Spinal cord (tissue), 10 donors: Measurements from ENCODE around the gene TCF7L2. TPM values are rescaled to one million over a fixed set of nuclear protein-coding genes. Genes with fewer than 3 reads are reported as not detected.

Experiments used
- DNase-seq, 6 donors: peaks; one replicate each; pipeline versions ENCODE4 v3.0.0 to v3.0.0-alpha.2; 2013 to 2015; ENCODE audit warnings: low spot score in 6 of 6, low read depth in 4 of 6
- H3K27ac ChIP-seq: one replicate; pipeline ENCODE4 v1.5.1; 2013; ENCODE audit warnings: low read depth, low read length, control low read depth
- H3K27me3 ChIP-seq: one replicate; pipeline ENCODE4 v1.6.1; 2013; ENCODE audit warnings: low read length; ENCODE audit not compliant: control insufficient read depth, insufficient read depth
- H3K36me3 ChIP-seq: one replicate; pipeline ENCODE4 v1.6.1; 2013; ENCODE audit warnings: low read length; ENCODE audit not compliant: control insufficient read depth, insufficient read depth
- H3K4me1 ChIP-seq: one replicate; pipeline ENCODE4 v1.6.1; 2013; ENCODE audit warnings: low read length; ENCODE audit not compliant: control insufficient read depth, insufficient read depth
- H3K4me3 ChIP-seq: one replicate; pipeline ENCODE4 v1.5.1; 2013; ENCODE audit warnings: low read depth, low read length, control low read depth
- H3K9me3 ChIP-seq: one replicate; pipeline ENCODE4 v1.6.1; 2013; ENCODE audit warnings: low read length; ENCODE audit not compliant: control insufficient read depth, insufficient read depth
- WGBS: methylation state at CpG from one replicate; pipeline ENCODE4 v1.1.5; 2013; ENCODE audit warnings: missing lambda C conversion rate; ENCODE audit not compliant: insufficient coverage; 5-methylcytosine and 5-hydroxymethylcytosine counted together
- polyA plus RNA-seq, 2 donors: library from polyadenylated mRNA; unstranded; fragments of 120-200 nt; gene quantifications; one replicate each; pipeline ENCODE4 v1.2.1, GENCODE V29; 2013; ENCODE audit not compliant: insufficient read length in 2 of 2
- total RNA-seq, 2 donors: library from RNA; depleted of rRNA in 1 of 2; stranded (reverse); fragments of 120-200 nt in 1 of 2; fragments of >200 nt in 1 of 2; gene quantifications; one replicate each; pipeline versions ENCODE4 v1.2.3 to v1.2.4, GENCODE V29; 2013 to 2014
- donor health status: healthy.

The TCF7L2 gene
- total and polyA plus RNA-seq, 4 donors, result 12.9 to 75.5 (median 36.6) TPM

GRCh38 chr10:113076949-113077348, 126.9 kb downstream of the TCF7L2 start:
- Histone ChIP-seq H3K27ac (no peak overlapping the region), H3K4me3 (no peak overlapping the region), H3K9me3 (no peaks in the 10 kb centered on the region), H3K27me3 (no peaks in the 10 kb centered on the region), H3K36me3 (peaks cover 3% of the 10 kb centered on the region), H3K4me1 (peaks cover 7% of the 10 kb centered on the region)
- no CpG with 5 or more reads among the region's 1 CpG for WGBS
- DNase-seq, result no peak

DNA sequence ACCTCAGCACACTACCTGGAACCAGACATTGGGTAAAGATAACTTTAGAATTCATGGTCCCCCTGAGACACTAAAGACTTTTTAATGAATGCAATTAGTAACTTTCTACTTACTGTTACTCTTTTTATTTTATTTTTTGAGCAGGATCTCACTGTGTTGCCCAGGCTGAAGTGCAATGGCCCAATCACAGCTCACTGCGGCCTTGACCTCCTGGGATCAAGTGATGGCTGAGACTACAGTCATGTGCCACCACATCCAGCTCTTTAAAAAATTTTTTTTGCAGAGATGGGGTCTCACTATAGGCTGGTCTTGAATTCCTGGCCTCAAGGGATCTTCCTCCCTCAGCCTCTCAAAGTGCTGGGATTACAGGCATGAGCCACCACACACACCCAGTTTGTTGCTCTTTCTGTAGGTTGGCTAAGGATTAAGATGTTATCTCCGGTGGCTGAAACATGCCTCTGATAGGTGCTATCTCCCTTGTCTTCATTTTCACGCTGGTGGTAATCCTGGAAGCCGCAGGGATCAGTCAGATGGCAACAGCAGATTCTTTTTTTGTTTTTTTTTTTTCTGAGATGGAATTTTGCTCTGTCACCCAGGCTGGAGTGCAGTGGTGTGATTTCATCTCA, 128.3 kb downstream of the TCF7L2 start:
- Histone ChIP-seq H3K36me3 (no peaks in the 10 kb centered on the region), H3K4me3 (no peak overlapping the region), H3K4me1 (peaks cover 7% of the 10 kb centered on the region), H3K9me3 (no peaks in the 10 kb centered on the region), H3K27me3 (no peaks in the 10 kb centered on the region), H3K27ac (no peak overlapping the region)
- 100% methylated on average over 3 of the region's 4 CpGs for WGBS
- DNase-seq, result no peak

GRCh38 chr10:113080061-113080924, 130.2 kb downstream of the TCF7L2 start:
- no peak for DNase-seq
- WGBS, result 90% methylated on average over 3 of the region's 8 CpGs
- Histone ChIP-seq H3K4me1 (no peaks in the 10 kb centered on the region), H3K27ac (no peak overlapping the region), H3K4me3 (no peak overlapping the region), H3K27me3 (no peaks in the 10 kb centered on the region), H3K36me3 (no peaks in the 10 kb centered on the region), H3K9me3 (no peaks in the 10 kb centered on the region)

GRCh38 chr10:113080925-113081229, 130.8 kb downstream of the TCF7L2 start:
- no peak overlapping the region for H3K4me3 ChIP-seq
- no peaks in the 10 kb centered on the region for H3K9me3 ChIP-seq
- no peaks in the 10 kb centered on the region for H3K4me1 ChIP-seq
- H3K27ac ChIP-seq, result no peak overlapping the region
- no peak for DNase-seq
- WGBS, result no CpG with 5 or more reads among the region's 2 CpGs
- no peaks in the 10 kb centered on the region for H3K36me3 ChIP-seq
- H3K27me3 ChIP-seq, result no peaks in the 10 kb centered on the region

- Histone ChIP-seq H3K36me3 (no peaks in the 10 kb centered on the region), H3K4me1 (peaks cover 3% of the 10 kb centered on the region), H3K9me3 (no peaks in the 10 kb centered on the region), H3K27me3 (no peaks in the 10 kb centered on the region), H3K4me3 (no peak overlapping the region), H3K27ac (no peak overlapping the region)
- DNase-seq, result no peak
- WGBS, result 100% methylated on average over 3 of the region's 4 CpGs
Observed at GRCh38 chr10:113084031-113084430, 134.0 kb downstream of the TCF7L2 start.

- no peak overlapping the region for H3K4me3 ChIP-seq
- H3K4me1 ChIP-seq, result peaks cover 3% of the 10 kb centered on the region
- no peaks in the 10 kb centered on the region for H3K36me3 ChIP-seq
- H3K9me3 ChIP-seq, result no peaks in the 10 kb centered on the region
- 100% methylated on average over 2 of the region's 4 CpGs for WGBS
- H3K27ac ChIP-seq, result no peak overlapping the region
- no peak for DNase-seq
- H3K27me3 ChIP-seq, result no peaks in the 10 kb centered on the region
Observed at GRCh38 chr10:113085776-113086175, 135.7 kb downstream of the TCF7L2 start.

GRCh38 chr10:113086282-113086681, 136.2 kb downstream of the TCF7L2 start:
- H3K27me3 ChIP-seq, result no peaks in the 10 kb centered on the region
- H3K4me3 ChIP-seq, result no peak overlapping the region
- H3K27ac ChIP-seq, result no peak overlapping the region
- H3K9me3 ChIP-seq, result no peaks in the 10 kb centered on the region
- no peaks in the 10 kb centered on the region for H3K36me3 ChIP-seq
- peaks cover 3% of the 10 kb centered on the region for H3K4me1 ChIP-seq
- no peak for DNase-seq

DNA sequence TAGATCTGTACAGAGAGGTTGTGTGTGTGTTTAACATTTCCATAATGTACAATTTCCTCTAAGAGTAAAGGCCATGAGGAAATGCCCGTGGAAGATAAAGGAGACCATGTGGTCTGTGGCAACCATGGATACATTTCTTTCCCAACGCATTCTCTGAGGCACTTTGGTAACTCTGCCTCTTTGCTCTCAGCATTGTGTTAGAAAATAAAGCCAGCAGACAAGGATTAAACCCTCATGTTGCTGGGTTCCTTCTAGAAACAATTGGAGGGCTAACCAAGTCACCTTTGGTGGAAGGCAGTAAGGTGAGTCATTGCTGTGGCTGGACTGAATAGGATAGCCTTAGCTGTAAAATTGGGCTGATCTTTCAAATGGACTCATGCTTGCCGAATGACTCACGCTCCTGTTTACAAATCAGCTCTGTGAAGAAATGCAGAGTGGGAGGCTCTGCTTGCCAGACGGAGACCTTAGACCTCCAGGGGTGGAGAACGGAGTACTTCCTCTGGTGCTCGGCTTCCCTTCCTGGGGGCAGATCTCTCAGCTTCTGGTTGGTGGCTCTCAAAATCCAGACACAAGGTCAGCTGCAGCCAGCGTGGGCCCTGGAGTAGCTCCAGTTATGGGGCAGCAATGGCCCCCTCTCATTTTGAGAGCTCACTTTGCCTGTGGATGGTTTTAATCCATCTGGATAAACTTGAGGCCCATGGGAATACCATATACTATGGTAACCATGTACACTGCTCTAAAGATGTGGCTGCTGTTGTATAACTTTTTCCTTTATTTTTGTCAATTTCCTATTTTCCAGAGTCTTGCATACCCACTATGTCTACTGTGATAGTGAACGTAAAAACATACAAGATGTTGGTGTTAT, 137.3 kb downstream of the TCF7L2 start:
- H3K27me3 ChIP-seq, result no peaks in the 10 kb centered on the region
- no peak overlapping the region for H3K27ac ChIP-seq
- DNase-seq, result no peak
- H3K4me1 ChIP-seq, result peaks cover 3% of the 10 kb centered on the region
- 59% methylated on average over 8 of the region's 9 CpGs for WGBS
- no peaks in the 10 kb centered on the region for H3K36me3 ChIP-seq
- H3K4me3 ChIP-seq, result no peak overlapping the region
- H3K9me3 ChIP-seq, result no peaks in the 10 kb centered on the region

DNA sequence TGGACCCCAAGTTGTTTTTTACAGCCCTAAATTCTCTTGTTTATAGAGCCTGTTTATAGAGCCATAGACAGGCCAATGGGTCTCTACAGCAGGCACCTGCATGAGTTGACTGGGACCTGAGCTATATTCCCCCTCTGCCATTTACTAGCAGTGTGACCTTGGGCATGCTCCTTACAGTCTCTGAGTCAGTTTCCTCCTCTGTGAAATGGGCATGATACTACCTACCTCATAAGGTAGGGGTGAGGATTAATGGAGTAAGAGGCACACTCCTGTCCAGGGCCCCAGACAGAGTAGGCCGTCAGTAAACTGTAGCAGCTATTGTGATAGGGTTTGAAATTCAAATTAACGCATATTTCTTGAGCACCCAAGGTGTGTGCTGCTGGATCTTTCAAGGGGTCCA, 138.1 kb downstream of the TCF7L2 start:
- H3K4me3 ChIP-seq, result no peak overlapping the region
- no peak overlapping the region for H3K27ac ChIP-seq
- no peaks in the 10 kb centered on the region for H3K27me3 ChIP-seq
- H3K4me1 ChIP-seq, result peaks cover 3% of the 10 kb centered on the region
- H3K36me3 ChIP-seq, result no peaks in the 10 kb centered on the region
- WGBS, result 90% methylated on average over 2 of the region's 2 CpGs
- H3K9me3 ChIP-seq, result no peaks in the 10 kb centered on the region
- DNase-seq, result no peak
